Measurements from ENCODE around the gene LRFN2.

The LRFN2 gene

GRCh38 chr6:40582892-40583291 is 4.3 kb downstream of the LRFN2 start:
- TF ChIP-seq CTCF (IDR thresholded peaks at IDR 0.05; ENCODE audit: low read depth, low read length) = no peak
- no peak for DNase-seq (ENCODE audit: extremely low read depth, low read depth)

GRCh38 chr6:40579101-40579500 is 8.1 kb downstream of the LRFN2 start:
- no peak for TF ChIP-seq CTCF (IDR thresholded peaks at IDR 0.05; ENCODE audit: low read depth, low read length)
- DNase-seq (ENCODE audit: extremely low read depth, low read depth) = no peak

GRCh38 chr6:40577672-40578071 is 9.5 kb downstream of the LRFN2 start:
- no peak for TF ChIP-seq CTCF (IDR thresholded peaks at IDR 0.05; ENCODE audit: low read depth, low read length)
- DNase-seq (ENCODE audit: extremely low read depth, low read depth) = no peak

- no peak for DNase-seq (ENCODE audit: extremely low read depth, low read depth)
- no peak for TF ChIP-seq CTCF (IDR thresholded peaks at IDR 0.05; ENCODE audit: low read depth, low read length)
Observed at GRCh38 chr6:40573221-40573620, 13.9 kb downstream of the LRFN2 start.

- TF ChIP-seq CTCF (IDR thresholded peaks at IDR 0.05; ENCODE audit: low read depth, low read length) = no peak
- DNase-seq (ENCODE audit: extremely low read depth, low read depth) = no peak
Observed at GRCh38 chr6:40569162-40569910, 17.8 kb downstream of the LRFN2 start.

- no peak for DNase-seq (ENCODE audit: extremely low read depth, low read depth)
- TF ChIP-seq CTCF (IDR thresholded peaks at IDR 0.05; ENCODE audit: low read depth, low read length) = no peak
Observed at GRCh38 chr6:40568062-40568708, 19.0 kb downstream of the LRFN2 start.

- DNase-seq (ENCODE audit: extremely low read depth, low read depth) = no peak
Observed at GRCh38 chr6:40563111-40563510, 24.1 kb downstream of the LRFN2 start.

More at GRCh38 chr6:40563111-40563510, 24.1 kb downstream of the LRFN2 start:
- no peak for TF ChIP-seq CTCF (IDR thresholded peaks at IDR 0.05; ENCODE audit: low read depth, low read length)

Measured in AG09319 (cell line).